HEK293 (cell line): Measurements from ENCODE around the gene OR1F1.
A peak's percentile ranks its signal among the peaks of the same experiment; 100 is the strongest.

Experiments
- FEZF1 ChIP-seq: fragments of 450-650 bp; formaldehyde crosslinking; IDR thresholded peaks from 2 replicates; pipeline ENCODE4 v1.5.1; 2016; ENCODE audit warnings: missing biosample characterization, missing genetic modification characterization
- KLF1 ChIP-seq: fragments of 450-650 bp; formaldehyde crosslinking; IDR thresholded peaks from 2 replicates; pipeline ENCODE4 v1.5.1; 2016; ENCODE audit warnings: missing biosample characterization, missing genetic modification characterization
- KLF10 ChIP-seq: fragments of 450-650 bp; IDR thresholded peaks from 2 replicates; pipeline ENCODE4 v1.5.1; 2018; ENCODE audit warnings: missing biosample characterization, mild to moderate bottlenecking, missing genetic modification characterization
- KLF16 ChIP-seq: fragments of 450-650 bp; formaldehyde crosslinking; IDR thresholded peaks from 2 replicates; pipeline ENCODE4 v1.5.1; 2017; ENCODE audit warnings: missing biosample characterization, missing genetic modification characterization
- MYNN ChIP-seq: fragments of 450-650 bp; formaldehyde crosslinking; IDR thresholded peaks from 2 replicates; pipeline ENCODE4 v1.5.1; 2016; ENCODE audit warnings: missing biosample characterization, missing genetic modification characterization, borderline replicate concordance
- OVOL3 ChIP-seq: fragments of 450-650 bp; formaldehyde crosslinking; IDR thresholded peaks from 2 replicates; pipeline ENCODE4 v1.5.1; 2016; ENCODE audit warnings: missing biosample characterization, missing genetic modification characterization
- RBAK ChIP-seq: fragments of 450-650 bp; formaldehyde crosslinking; IDR thresholded peaks from 2 replicates; pipeline ENCODE4 v1.5.1; 2016; ENCODE audit warnings: missing biosample characterization, missing genetic modification characterization
- SCRT2 ChIP-seq: fragments of 450-650 bp; formaldehyde crosslinking; IDR thresholded peaks from 2 replicates; pipeline ENCODE4 v1.5.1; 2016; ENCODE audit warnings: missing biosample characterization, missing genetic modification characterization
- SP7 ChIP-seq: fragments of 450-650 bp; formaldehyde crosslinking; IDR thresholded peaks from 2 replicates; pipeline ENCODE4 v1.5.1; 2016; ENCODE audit warnings: missing biosample characterization, missing genetic modification characterization
- ZBTB1 ChIP-seq: fragments of 450-650 bp; formaldehyde crosslinking; IDR thresholded peaks from 2 replicates; pipeline ENCODE4 v1.5.1; 2016; ENCODE audit warnings: missing biosample characterization, missing genetic modification characterization
- ZBTB21 ChIP-seq: fragments of 450-650 bp; formaldehyde crosslinking; IDR thresholded peaks from 2 replicates; pipeline ENCODE4 v1.5.1; 2017; ENCODE audit warnings: missing biosample characterization, missing genetic modification characterization
- ZFP41 ChIP-seq: fragments of 450-650 bp; formaldehyde crosslinking; IDR thresholded peaks from 2 replicates; pipeline ENCODE4 v1.5.1; 2016; ENCODE audit warnings: missing biosample characterization, missing genetic modification characterization, borderline replicate concordance
- ZNF132 ChIP-seq: fragments of 450-650 bp; formaldehyde crosslinking; IDR thresholded peaks from 2 replicates; pipeline ENCODE4 v1.5.1; 2017; ENCODE audit warnings: missing biosample characterization, missing genetic modification characterization, borderline replicate concordance
- ZNF2 ChIP-seq: fragments of 450-650 bp; formaldehyde crosslinking; IDR thresholded peaks from 2 replicates; pipeline ENCODE4 v1.5.1; 2016; ENCODE audit warnings: missing biosample characterization, missing genetic modification characterization
- ZNF211 ChIP-seq: fragments of 450-650 bp; formaldehyde crosslinking; IDR thresholded peaks from 2 replicates; pipeline ENCODE4 v1.5.1; 2016; ENCODE audit warnings: low read depth, missing biosample characterization, missing genetic modification characterization
- ZNF394 ChIP-seq: fragments of 450-650 bp; formaldehyde crosslinking; IDR thresholded peaks from 2 replicates; pipeline ENCODE4 v1.5.1; 2016; ENCODE audit warnings: missing biosample characterization, missing genetic modification characterization, mild to moderate bottlenecking, moderate library complexity, borderline replicate concordance
- ZNF404 ChIP-seq: fragments of 450-650 bp; formaldehyde crosslinking; IDR thresholded peaks from 2 replicates; pipeline ENCODE4 v1.5.1; 2017; ENCODE audit warnings: missing biosample characterization, missing genetic modification characterization
- ZNF529 ChIP-seq: fragments of 450-650 bp; formaldehyde crosslinking; IDR thresholded peaks from 2 replicates; pipeline ENCODE4 v1.5.1; 2017; ENCODE audit warnings: missing genetic modification characterization, missing biosample characterization; ENCODE audit not compliant: insufficient replicate concordance
- ZNF621 ChIP-seq: fragments of 450-650 bp; formaldehyde crosslinking; IDR thresholded peaks from 2 replicates; pipeline ENCODE4 v1.5.1; 2017; ENCODE audit warnings: missing biosample characterization, missing genetic modification characterization
- ZNF701 ChIP-seq: fragments of 450-650 bp; formaldehyde crosslinking; IDR thresholded peaks from 2 replicates; pipeline ENCODE4 v1.5.1; 2016; ENCODE audit warnings: missing biosample characterization, missing genetic modification characterization
- ZNF768 ChIP-seq: fragments of 450-650 bp; formaldehyde crosslinking; IDR thresholded peaks from 2 replicates; pipeline ENCODE4 v1.5.1; 2018; ENCODE audit warnings: missing biosample characterization, mild to moderate bottlenecking, missing genetic modification characterization
- ZNF837 ChIP-seq: fragments of 450-650 bp; formaldehyde crosslinking; IDR thresholded peaks from 2 replicates; pipeline ENCODE4 v1.5.1; 2016; ENCODE audit warnings: missing biosample characterization, missing genetic modification characterization
- ZXDB ChIP-seq: fragments of 450-650 bp; formaldehyde crosslinking; IDR thresholded peaks from 2 replicates; pipeline ENCODE4 v1.5.1; 2016; ENCODE audit warnings: missing biosample characterization, missing genetic modification characterization
- TF ChIP-seq, protein P1 (sequence below): fragments of 450-650 bp; formaldehyde crosslinking; IDR thresholded peaks from 2 replicates; pipeline ENCODE4 v1.5.1; 2016; ENCODE audit warnings: missing biosample characterization, missing genetic modification characterization, borderline replicate concordance
- TF ChIP-seq, protein P2 (sequence below): fragments of 450-650 bp; formaldehyde crosslinking; IDR thresholded peaks from 2 replicates; pipeline ENCODE4 v1.5.1; 2016; ENCODE audit warnings: missing biosample characterization, missing genetic modification characterization
- TF ChIP-seq, protein P3 (sequence below): fragments of 450-650 bp; formaldehyde crosslinking; IDR thresholded peaks from 2 replicates; pipeline ENCODE4 v1.5.1; 2017; ENCODE audit warnings: missing biosample characterization, missing genetic modification characterization
- TF ChIP-seq, protein P4 (sequence below): fragments of 450-650 bp; formaldehyde crosslinking; IDR thresholded peaks from 2 replicates; pipeline ENCODE4 v1.5.1; 2017; ENCODE audit warnings: missing biosample characterization, mild to moderate bottlenecking, missing genetic modification characterization, moderate library complexity
- TF ChIP-seq, protein P5 (sequence below): fragments of 450-650 bp; IDR thresholded peaks from 2 replicates; pipeline ENCODE4 v1.5.1; 2018; ENCODE audit warnings: missing biosample characterization, mild to moderate bottlenecking, missing genetic modification characterization
- TF ChIP-seq, protein P6 (sequence below): fragments of 450-650 bp; formaldehyde crosslinking; IDR thresholded peaks from 2 replicates; pipeline ENCODE4 v1.5.1; 2016; ENCODE audit warnings: missing biosample characterization, missing genetic modification characterization

OR1F1 gene

DNA sequence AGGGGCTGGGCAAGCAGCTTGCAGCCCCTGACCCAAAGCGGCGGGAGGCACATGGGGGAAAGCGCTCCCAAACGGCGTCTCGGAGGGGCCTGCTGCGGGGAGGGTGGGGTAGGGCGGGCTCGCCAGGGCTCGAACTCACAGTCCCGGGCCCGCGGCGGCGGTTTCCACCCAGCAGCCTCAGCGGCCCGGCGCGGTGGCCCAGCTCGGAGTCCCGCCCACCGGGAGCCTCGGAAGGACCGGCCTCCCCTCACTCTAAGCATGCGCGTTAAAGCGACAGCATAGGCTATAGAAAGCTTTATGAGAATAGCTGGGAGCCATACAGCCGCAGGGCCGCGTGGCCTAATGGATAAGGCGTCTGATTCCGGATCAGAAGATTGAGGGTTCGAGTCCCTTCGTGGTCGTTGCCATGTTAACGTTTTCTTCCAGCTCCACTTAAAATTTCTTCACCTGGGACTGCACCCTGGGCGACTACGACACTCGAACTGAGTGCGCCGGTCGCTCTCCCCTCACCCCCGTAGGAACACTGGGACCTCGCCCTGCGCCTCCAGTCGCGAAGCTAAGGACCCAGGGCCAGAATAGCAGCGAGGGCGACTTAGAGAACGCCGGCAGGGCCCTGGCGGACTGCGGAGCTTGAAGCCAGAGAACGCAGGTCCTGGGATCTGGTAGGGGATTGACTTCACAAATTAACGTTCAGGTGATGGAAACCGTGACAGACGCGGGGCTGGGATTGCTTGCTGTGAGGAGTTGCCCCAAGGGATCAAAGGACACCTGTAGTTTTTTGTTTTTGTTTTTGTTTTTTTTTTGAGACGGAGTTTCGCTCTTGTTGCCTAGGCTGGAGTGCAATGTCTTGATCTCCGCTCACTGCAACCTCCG lies 37.4 kb upstream of the OR1F1 start (continued):
- TF ChIP-seq, protein P1, sequence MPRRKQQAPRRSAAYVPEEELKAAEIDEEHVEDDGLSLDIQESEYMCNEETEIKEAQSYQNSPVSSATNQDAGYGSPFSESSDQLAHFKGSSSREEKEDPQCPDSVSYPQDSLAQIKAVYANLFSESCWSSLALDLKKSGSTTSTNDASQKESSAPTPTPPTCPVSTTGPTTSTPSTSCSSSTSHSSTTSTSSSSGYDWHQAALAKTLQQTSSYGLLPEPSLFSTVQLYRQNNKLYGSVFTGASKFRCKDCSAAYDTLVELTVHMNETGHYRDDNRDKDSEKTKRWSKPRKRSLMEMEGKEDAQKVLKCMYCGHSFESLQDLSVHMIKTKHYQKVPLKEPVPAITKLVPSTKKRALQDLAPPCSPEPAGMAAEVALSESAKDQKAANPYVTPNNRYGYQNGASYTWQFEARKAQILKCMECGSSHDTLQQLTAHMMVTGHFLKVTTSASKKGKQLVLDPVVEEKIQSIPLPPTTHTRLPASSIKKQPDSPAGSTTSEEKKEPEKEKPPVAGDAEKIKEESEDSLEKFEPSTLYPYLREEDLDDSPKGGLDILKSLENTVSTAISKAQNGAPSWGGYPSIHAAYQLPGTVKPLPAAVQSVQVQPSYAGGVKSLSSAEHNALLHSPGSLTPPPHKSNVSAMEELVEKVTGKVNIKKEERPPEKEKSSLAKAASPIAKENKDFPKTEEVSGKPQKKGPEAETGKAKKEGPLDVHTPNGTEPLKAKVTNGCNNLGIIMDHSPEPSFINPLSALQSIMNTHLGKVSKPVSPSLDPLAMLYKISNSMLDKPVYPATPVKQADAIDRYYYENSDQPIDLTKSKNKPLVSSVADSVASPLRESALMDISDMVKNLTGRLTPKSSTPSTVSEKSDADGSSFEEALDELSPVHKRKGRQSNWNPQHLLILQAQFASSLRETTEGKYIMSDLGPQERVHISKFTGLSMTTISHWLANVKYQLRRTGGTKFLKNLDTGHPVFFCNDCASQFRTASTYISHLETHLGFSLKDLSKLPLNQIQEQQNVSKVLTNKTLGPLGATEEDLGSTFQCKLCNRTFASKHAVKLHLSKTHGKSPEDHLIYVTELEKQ (tag by site-specific recombination): no peak; the same call in 1 of the 2 replicates
- TF ChIP-seq, protein P2, sequence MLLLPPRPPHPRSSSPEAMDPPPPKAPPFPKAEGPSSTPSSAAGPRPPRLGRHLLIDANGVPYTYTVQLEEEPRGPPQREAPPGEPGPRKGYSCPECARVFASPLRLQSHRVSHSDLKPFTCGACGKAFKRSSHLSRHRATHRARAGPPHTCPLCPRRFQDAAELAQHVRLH (tag by site-specific recombination): peak; percentile 85
- TF ChIP-seq KLF1 (tag by site-specific recombination) (peak; percentile 17; the same call in 1 of the 2 replicates), SP7 (tag by site-specific recombination) (peak; percentile 81), ZBTB1 (no peak), ZNF529 (no peak), ZNF404 (tag by site-specific recombination) (no peak), KLF16 (tag by site-specific recombination) (peak; percentile 50; the same call in 1 of the 2 replicates), ZNF394 (tag by site-specific recombination) (peak; percentile 78), OVOL3 (tag by site-specific recombination) (no peak), ZFP41 (tag by site-specific recombination) (no peak), KLF10 (tag by site-specific recombination) (peak; percentile 90), ZNF211 (tag by site-specific recombination) (no peak), MYNN (tag by site-specific recombination) (no peak), ZNF2 (peak; percentile 40; the same call in 1 of the 2 replicates), ZBTB21 (tag by site-specific recombination) (no peak; the same call in 1 of the 2 replicates), ZNF701 (tag by site-specific recombination) (peak; percentile 46; the same call in 1 of the 2 replicates), RBAK (tag by site-specific recombination) (no peak), ZNF132 (tag by site-specific recombination) (no peak), ZNF621 (tag by site-specific recombination) (no peak), ZNF837 (tag by site-specific recombination) (no peak), ZNF768 (tag by site-specific recombination) (no peak), SCRT2 (no peak; the same call in none of the 2 replicates), FEZF1 (tag by site-specific recombination) (no peak), ZXDB (tag by site-specific recombination) (peak; percentile 40; the same call in 1 of the 2 replicates)
- TF ChIP-seq, protein P3, sequence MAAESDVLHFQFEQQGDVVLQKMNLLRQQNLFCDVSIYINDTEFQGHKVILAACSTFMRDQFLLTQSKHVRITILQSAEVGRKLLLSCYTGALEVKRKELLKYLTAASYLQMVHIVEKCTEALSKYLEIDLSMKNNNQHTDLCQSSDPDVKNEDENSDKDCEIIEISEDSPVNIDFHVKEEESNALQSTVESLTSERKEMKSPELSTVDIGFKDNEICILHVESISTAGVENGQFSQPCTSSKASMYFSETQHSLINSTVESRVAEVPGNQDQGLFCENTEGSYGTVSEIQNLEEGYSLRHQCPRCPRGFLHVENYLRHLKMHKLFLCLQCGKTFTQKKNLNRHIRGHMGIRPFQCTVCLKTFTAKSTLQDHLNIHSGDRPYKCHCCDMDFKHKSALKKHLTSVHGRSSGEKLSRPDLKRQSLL (tag by site-specific recombination): peak; percentile 82; the same call in 1 of the 2 replicates
- TF ChIP-seq, protein P4, sequence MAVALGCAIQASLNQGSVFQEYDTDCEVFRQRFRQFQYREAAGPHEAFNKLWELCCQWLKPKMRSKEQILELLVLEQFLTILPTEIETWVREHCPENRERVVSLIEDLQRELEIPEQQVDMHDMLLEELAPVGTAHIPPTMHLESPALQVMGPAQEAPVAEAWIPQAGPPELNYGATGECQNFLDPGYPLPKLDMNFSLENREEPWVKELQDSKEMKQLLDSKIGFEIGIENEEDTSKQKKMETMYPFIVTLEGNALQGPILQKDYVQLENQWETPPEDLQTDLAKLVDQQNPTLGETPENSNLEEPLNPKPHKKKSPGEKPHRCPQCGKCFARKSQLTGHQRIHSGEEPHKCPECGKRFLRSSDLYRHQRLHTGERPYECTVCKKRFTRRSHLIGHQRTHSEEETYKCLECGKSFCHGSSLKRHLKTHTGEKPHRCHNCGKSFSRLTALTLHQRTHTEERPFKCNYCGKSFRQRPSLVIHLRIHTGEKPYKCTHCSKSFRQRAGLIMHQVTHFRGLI (tag by site-specific recombination): peak; percentile 8; the same call in 1 of the 2 replicates
- TF ChIP-seq, protein P5, sequence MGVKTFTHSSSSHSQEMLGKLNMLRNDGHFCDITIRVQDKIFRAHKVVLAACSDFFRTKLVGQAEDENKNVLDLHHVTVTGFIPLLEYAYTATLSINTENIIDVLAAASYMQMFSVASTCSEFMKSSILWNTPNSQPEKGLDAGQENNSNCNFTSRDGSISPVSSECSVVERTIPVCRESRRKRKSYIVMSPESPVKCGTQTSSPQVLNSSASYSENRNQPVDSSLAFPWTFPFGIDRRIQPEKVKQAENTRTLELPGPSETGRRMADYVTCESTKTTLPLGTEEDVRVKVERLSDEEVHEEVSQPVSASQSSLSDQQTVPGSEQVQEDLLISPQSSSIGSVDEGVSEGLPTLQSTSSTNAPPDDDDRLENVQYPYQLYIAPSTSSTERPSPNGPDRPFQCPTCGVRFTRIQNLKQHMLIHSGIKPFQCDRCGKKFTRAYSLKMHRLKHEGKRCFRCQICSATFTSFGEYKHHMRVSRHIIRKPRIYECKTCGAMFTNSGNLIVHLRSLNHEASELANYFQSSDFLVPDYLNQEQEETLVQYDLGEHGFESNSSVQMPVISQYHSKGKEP (tag by site-specific recombination): peak; percentile 61; the same call in 1 of the 2 replicates
- TF ChIP-seq, protein P6, sequence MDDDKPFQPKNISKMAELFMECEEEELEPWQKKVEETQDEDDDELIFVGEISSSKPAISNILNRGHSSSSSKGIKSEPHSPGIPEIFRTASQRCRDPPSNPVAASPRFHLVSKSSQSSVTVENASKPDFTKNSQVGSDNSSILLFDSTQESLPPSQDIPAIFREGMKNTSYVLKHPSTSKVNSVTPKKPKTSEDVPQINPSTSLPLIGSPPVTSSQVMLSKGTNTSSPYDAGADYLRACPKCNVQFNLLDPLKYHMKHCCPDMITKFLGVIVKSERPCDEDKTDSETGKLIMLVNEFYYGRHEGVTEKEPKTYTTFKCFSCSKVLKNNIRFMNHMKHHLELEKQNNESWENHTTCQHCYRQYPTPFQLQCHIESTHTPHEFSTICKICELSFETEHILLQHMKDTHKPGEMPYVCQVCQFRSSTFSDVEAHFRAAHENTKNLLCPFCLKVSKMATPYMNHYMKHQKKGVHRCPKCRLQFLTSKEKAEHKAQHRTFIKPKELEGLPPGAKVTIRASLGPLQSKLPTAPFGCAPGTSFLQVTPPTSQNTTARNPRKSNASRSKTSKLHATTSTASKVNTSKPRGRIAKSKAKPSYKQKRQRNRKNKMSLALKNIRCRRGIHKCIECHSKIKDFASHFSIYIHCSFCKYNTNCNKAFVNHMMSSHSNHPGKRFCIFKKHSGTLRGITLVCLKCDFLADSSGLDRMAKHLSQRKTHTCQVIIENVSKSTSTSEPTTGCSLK (tag by site-specific recombination): no peak
